ENCODE measurements around the gene MBD6.

Gene MBD6

DNA sequence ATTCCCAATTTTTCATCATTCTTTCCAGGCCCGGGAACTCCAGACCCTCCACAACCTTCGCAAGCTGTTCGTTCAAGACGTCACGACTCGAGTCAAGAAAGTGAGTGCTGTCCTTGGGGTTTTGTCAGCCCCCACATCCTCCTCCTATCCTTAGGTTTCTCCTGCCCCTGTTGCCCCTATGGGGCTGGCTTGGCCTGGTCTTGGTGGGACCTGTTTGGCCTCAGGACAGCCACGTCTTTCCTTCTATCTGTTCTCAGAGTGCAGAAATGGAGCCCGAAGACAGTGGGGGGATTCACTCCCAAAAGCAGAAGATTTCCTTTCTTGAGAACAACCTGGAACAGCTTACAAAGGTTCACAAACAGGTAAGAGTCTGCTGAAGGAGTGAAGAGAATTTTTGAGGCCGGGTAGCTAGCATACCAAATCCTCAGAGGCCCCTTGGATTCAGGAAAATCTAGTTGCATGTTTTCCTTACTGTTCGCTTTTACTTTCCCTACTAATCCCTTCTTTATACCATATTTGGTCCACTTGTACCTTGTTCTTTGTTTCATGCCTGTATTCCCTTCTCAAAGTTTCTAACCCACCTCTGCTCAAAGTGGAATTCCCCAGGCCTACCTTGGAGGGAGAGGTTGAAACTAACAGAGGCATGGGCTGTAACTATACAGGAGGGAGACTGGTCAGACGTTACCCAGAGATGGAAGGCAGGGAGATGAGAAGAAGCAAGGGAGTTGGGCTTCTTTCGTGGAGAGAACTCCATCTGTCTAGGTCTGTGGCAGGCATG, 55.5 kb downstream of the MBD6 start:
- no peak for FAIRE-seq

DNA sequence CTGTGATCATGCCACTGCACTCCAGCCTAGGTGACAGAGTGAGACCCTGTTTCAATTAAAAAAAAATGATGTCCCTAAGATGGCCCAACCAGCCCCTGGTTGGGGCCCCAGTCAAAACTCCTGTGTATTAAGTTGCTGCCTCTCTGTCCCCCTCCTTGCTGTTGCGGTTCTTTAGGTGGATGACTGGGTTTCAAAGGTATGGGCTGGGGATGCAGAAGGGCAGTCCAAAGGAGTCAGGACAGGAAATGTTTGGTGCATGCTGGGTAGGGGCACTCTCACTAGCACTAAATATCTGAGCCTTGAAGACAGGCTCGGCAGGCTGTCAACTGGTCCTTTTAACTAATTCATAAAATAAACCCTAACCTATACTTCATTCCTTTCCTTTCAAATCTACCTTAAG, 56.4 kb downstream of the MBD6 start:
- no peak for FAIRE-seq
